Hematopoietic multipotent progenitor cell treated with erythropoietin and hydrocortisone succinate and interleukin-3 and kit ligand, for 6 days (in vitro differentiated cells): ENCODE measurements around the gene THOC5.
"Not testable (repeated sequence)": the region's sequence is repeated elsewhere in the genome, so short reads cannot be mapped to it uniquely, and the experiment has no call there.

Experiments used
- DNase-seq: peaks from one replicate; pipeline ENCODE4 v3.0.0-alpha.2; 2015

Gene THOC5

DNA sequence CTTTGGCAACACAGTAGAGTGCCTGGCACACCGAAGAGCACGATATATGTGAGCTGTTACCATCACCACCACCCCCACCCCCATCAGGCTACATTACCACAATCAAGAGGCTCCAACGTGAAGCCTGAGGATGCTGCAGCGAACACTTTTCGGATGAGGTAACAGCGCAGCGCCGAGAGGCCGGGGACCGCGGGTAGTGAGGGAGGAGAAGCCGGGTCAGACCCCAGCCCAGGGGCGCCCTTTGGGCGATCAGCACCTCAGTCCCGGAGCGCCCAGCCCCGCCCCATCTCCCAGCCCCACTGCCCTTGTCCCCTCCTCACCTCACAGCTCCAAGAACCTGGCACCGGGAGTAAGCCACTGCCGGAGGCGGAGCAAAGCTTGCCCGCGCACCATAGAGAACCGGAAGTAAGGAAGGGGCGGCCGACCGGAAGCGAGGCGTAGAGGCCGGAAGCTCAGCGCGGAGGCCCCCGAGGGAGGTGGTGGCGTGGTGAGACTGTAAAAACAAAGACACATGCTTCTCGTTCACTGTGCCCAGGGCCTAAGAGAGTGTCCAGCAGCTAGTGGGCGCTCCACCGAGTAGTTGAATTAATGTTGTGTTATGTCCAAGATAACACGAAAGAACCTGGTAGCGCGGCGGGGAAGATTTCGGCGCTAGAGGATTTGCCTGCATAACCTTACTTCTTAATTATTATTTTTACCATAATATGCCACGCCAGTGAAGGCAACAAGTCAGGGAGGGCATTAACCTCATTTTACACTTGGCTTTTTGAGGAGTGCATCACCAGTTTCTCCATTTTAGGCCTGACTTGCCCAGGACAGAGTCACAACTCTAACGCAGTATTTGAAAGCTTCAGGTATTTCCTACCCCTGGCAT lies at the start of gene THOC5:
Gene THOC5, minus strand, starts transcription at position 407 of the 874 bp plus-strand sequence. CDS start 4,610 bp downstream, outside the sequence.
- DNase-seq: peak; percentile 98

DNA sequence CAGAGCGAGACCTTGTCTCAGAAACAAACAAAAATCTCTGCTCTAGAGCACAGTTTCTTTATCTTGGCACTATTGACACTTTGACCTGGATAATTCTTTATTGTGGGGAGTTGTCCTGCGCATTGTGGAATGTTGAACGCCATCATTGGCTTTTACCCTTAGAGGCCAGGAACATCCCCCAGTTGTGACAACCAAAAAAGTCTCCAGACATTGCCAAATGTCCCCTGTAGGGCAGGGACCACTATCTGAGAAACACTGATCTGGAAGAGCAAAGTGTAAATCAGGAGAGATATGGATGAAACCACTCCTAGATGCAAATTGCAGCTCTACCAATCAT lies 45.1 kb upstream of the THOC5 start:
- DNase-seq: no peak

GRCh38 chr22:29597871-29598683 lies 44.5 kb upstream of the THOC5 start:
- not testable (repeated sequence) for DNase-seq

- no peak for DNase-seq
Measured at GRCh38 chr22:29596408-29596807, 42.9 kb upstream of the THOC5 start.

- not testable (repeated sequence) for DNase-seq
Measured at GRCh38 chr22:29594447-29594846, 40.9 kb upstream of the THOC5 start.

DNA sequence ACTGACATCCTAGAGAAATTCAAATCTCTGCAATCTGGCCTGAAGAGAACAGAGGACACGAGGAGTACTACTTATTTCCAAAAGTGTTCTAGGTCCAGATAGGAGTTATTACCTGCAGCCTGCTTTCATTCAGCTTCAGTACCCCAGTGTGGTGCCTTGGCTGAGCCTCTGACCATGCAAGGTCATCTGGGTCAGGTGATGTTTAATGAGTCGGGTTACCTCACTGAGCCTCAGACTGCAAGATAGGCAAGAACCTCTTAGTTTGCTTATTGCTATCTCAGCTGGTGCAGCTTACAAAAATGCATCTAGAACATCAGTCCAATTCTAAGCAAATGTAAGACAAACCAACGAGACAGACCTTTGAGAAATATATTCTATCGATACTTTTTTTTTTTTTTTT lies 40.4 kb upstream of the THOC5 start:
- DNase-seq: no peak

- DNase-seq: no peak
Measured at GRCh38 chr22:29587938-29588699, 34.6 kb upstream of the THOC5 start.

DNA sequence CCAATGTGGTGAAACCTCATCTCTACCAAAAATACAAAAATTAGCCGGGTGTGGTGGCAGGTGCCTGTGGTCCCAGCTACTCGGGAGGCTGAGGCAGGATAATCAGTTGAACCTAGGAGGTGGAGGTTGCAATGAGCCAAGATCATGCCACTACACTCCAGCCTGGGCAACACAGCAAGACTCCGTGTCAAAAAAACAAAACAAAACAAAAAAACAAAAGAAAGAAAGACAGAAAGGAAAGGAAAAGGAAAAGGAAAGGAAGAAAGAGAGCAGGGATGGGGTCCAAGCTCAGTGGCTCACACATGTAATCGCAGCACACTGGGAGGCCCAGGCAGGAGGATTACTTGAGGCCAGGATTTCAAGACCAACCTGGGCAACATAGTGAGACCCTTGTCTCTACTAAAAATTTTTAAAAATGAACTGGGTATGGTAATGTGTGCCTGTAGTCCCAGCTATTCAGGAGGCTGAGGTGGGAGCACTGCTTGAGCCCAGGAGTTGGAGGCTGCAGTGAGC lies 32.7 kb upstream of the THOC5 start:
- DNase-seq: not testable (repeated sequence)

DNA sequence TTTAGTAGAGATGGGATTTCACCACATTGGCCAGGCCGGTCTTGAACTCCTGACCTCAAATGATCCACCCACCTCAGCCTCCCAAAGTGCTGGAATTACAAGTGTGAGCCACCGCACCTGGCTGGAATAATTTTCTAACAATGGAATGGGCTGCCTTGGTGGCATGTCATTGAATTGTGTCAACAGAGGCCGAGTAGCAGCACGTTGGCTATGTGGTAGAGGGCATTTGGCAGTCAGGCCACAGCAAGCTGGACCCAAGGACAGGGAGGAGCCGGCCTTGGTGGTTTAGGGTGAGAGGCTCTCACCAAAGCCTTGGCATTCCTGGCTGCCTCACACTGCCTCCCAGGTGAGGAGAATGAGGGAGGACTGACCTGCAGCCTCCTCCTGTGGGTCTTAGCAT lies 31.4 kb upstream of the THOC5 start:
- DNase-seq: no peak

DNA sequence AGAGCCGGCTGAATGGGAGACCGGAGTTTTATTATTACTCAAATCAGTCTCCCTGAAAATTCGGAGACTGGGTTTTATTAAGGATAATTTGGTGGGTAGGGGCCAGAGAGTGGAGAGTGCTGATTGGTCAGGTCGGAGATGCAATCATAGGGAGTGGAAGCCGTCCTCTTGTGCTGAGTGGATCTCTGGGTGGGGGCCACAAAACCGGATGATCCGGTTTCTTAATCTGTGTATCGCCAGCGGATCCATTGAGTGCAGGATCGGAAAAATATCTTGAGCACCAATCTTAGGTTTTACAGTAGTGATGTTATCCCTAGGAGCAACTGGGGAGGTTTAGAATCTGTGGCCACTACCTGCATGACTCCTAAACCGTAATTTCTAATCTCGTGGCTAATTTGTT lies 28.2 kb upstream of the THOC5 start:
- no peak for DNase-seq

GRCh38 chr22:29580200-29580810 lies 26.7 kb upstream of the THOC5 start:
- no peak for DNase-seq

GRCh38 chr22:29578462-29579200 lies 25.1 kb upstream of the THOC5 start:
- no peak for DNase-seq

- DNase-seq: no peak
Measured at GRCh38 chr22:29574762-29575450, 21.3 kb upstream of the THOC5 start.

DNA sequence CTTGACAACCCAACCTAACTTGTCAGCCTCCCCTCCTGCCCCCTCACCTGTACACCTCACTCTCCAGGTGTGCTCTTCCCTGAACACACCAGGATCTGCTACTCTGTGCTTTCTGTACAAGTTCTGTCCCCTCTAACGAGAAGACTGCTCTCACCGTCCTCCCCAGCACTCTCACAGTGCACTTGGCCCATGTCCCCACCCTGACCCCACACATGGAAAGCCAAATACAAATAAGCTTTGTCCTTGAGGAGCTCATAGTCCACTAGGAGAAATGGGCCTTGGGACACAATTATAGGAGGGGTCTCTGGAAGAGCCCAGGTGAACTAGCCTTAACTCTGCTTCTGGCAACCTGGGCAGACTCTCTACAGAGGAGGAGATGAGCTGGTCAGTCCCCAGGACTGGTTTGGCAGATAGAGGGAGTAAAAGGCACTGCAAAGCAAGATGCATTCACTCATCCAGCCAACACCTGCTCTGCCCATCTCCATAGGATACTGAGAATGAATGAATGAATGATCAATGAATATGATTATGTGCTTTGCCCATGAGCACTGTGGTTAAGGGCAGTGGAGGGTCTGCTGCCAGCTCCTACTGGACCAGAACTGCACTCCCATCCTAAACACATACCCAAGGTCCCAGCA lies 17.5 kb upstream of the THOC5 start:
- no peak for DNase-seq

- DNase-seq: no peak
Measured at GRCh38 chr22:29570456-29570855, 16.9 kb upstream of the THOC5 start.

DNA sequence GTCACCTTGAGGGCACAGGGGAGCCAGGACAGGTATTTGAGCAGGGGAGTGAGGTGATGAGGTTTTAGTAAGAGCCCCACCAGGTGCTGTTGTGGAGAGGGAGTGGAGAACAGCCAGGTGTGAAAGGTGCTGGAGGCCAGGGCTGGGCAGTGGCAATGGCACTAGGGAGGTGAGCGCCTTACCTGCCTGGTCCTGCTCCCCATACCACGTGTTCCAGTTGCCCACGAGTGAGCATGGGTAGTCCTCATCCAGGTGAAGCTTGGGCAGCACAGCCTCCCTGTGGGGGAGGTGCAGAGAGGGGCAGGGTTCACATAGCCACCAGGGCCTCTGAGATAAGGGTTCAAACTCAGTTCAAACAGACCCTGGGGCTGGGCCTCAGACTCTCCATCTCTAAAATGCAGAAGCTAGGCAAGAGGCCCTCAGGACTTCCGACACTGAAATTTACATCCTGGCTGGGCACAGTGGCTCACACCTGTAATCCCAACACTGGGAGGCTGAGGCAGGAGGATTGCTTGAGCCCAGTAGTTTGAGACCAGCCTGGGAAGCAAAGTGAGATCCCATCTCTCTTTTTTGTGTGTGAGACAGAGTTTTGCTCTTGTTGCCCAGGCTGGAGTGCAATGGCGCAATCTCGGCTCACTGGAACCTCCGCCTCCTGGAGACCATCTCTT lies 15.6 kb upstream of the THOC5 start:
- peak; percentile 36 for DNase-seq

GRCh38 chr22:29567338-29567737 lies 13.8 kb upstream of the THOC5 start:
- no peak for DNase-seq

DNA sequence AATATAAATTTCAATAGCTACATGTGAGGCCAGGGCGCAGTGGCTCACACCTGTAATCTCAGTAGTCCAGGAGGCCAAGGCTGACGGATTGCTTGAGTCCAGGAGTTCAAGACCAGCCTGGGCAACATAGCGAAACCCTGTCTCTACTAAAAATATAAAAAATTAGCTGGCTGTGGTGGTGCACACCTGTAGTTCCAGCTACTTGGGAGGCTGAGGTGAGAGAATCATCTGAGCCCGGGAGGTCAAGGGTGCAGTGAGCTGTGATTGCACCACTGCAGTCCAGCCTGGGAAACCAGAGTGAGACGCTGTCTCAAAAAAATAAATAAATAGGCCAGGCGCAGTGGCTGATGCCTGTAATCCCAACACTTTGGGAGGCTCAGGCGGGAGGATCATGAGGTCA lies 13.0 kb upstream of the THOC5 start:
- DNase-seq: not testable (repeated sequence)

DNA sequence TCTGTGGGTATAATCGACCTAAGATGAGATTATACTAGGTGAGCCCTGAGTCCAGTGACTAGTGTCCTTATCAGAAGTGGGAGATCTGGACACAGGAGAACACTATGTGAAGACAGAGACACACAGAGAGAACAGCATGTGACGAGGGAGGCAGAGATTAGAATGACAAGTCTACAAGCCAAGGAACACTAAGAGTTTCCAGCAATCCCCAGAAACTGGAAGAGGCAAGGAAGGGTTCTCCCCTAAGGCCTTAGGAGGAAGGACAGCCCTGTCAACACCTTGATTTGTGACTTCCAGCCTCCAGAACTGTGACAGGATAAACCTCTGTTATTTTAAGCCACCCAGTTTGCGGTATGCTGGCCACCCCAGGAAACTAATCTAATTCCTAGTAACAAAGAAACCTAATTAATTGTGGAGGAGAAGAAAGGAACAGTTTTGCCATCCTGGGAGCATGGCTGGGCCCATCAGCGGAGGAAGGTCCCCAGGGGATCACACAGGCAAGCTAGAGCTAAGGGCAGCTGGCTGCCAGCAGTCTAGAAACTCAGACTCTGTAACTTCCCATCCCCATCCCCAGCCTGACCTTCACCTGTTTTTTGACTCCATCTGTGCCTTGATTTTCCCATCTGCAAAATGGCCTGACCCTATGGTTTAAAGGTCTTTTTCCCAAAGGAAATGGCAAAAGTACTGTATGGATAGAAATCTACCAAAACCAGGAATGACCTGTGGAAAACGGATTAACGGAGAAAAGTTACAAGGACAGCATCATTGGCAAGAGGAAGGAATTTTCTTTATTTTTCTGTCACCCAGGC lies 10.3 kb upstream of the THOC5 start:
- DNase-seq: no peak
